GM08714 (cell line): ENCODE results near the gene EFHD1.
"Not testable (repeated sequence)": the region's sequence is repeated elsewhere in the genome, so short reads cannot be mapped to it uniquely, and the experiment has no call there.

Source experiments
- H3K4me3 ChIP-seq: fragments of 200-500 bp; sonication (Bioruptor generic); 2 replicates; pipeline ENCODE4 v1.5.1; 2014; ENCODE audit warnings: mild to moderate bottlenecking, low read length, inconsistent platforms
- ZNF274 ChIP-seq: IDR thresholded peaks from 2 replicates; pipeline ENCODE4 v1.6.1; 2012; ENCODE audit warnings: mild to moderate bottlenecking, low read depth, low read length

Gene EFHD1

GRCh38 chr2:232632904-232633412, 446 bp upstream of the EFHD1 start:
- no peak for TF ChIP-seq ZNF274
- peak overlapping the region; percentile 38; the same call in 1 of the 2 replicates for H3K4me3 ChIP-seq

GRCh38 chr2:232634206-232635150, 1.1 kb downstream of the EFHD1 start:
- peak overlapping the region; percentile 38; the same call in 1 of the 2 replicates for H3K4me3 ChIP-seq
- TF ChIP-seq ZNF274, result no peak

- not testable (repeated sequence) for H3K4me3 ChIP-seq
Measured at GRCh38 chr2:232635376-232635775, 2.0 kb downstream of the EFHD1 start.

- no peak for TF ChIP-seq ZNF274
- no peak overlapping the region for H3K4me3 ChIP-seq
Measured at GRCh38 chr2:232635820-232636219, 2.4 kb downstream of the EFHD1 start.

GRCh38 chr2:232636788-232637420, 3.5 kb downstream of the EFHD1 start:
- TF ChIP-seq ZNF274, result no peak
- no peak overlapping the region for H3K4me3 ChIP-seq

- TF ChIP-seq ZNF274, result no peak
- no peak overlapping the region for H3K4me3 ChIP-seq
Measured at GRCh38 chr2:232637866-232638583, 4.6 kb downstream of the EFHD1 start.

GRCh38 chr2:232641153-232641848, 7.9 kb downstream of the EFHD1 start:
- H3K4me3 ChIP-seq, result no peak overlapping the region
- TF ChIP-seq ZNF274, result no peak

- TF ChIP-seq ZNF274, result no peak
- H3K4me3 ChIP-seq, result no peak overlapping the region
Measured at GRCh38 chr2:232643147-232643425, 9.7 kb downstream of the EFHD1 start.

GRCh38 chr2:232643813-232644347, 10.5 kb downstream of the EFHD1 start:
- no peak for TF ChIP-seq ZNF274
- H3K4me3 ChIP-seq, result no peak overlapping the region

GRCh38 chr2:232645061-232645460, 11.7 kb downstream of the EFHD1 start:
- no peak for TF ChIP-seq ZNF274
- no peak overlapping the region for H3K4me3 ChIP-seq

- no peak for TF ChIP-seq ZNF274
Measured at GRCh38 chr2:232646726-232647125, 13.3 kb downstream of the EFHD1 start.

GRCh38 chr2:232647261-232647660, 13.9 kb downstream of the EFHD1 start:
- no peak for TF ChIP-seq ZNF274
- H3K4me3 ChIP-seq, result no peak overlapping the region

More at GRCh38 chr2:232646726-232647125, 13.3 kb downstream of the EFHD1 start:
- no peak overlapping the region for H3K4me3 ChIP-seq

- no peak overlapping the region for H3K4me3 ChIP-seq
- no peak for TF ChIP-seq ZNF274
Measured at GRCh38 chr2:232649033-232649432, 15.6 kb downstream of the EFHD1 start.

GRCh38 chr2:232652505-232652851, 19.1 kb downstream of the EFHD1 start:
- H3K4me3 ChIP-seq, result no peak overlapping the region
- no peak for TF ChIP-seq ZNF274
